ENCODE measurements around the gene GOLGA1.

DNA sequence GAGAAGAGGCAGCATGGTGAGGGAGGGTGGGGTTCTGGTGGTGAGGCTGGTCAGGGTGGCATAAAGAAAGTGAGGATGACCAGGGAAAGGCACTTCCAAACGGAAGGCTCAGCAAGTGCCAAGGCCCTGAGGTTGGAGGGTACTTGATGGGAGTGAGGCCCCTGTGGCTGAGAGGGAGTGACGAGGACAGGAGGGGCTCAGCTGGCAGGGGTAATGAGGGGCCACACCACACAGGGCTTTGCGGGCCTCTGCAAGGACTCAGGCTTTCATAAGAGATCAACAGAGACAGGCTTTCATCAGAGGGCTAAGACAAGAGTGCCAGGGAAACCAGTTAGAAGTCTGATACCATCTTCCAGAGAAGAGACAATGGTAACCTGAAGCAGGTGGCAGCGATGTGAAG lies 55.3 kb downstream of the GOLGA1 start:
- TF ChIP-seq, protein P1, sequence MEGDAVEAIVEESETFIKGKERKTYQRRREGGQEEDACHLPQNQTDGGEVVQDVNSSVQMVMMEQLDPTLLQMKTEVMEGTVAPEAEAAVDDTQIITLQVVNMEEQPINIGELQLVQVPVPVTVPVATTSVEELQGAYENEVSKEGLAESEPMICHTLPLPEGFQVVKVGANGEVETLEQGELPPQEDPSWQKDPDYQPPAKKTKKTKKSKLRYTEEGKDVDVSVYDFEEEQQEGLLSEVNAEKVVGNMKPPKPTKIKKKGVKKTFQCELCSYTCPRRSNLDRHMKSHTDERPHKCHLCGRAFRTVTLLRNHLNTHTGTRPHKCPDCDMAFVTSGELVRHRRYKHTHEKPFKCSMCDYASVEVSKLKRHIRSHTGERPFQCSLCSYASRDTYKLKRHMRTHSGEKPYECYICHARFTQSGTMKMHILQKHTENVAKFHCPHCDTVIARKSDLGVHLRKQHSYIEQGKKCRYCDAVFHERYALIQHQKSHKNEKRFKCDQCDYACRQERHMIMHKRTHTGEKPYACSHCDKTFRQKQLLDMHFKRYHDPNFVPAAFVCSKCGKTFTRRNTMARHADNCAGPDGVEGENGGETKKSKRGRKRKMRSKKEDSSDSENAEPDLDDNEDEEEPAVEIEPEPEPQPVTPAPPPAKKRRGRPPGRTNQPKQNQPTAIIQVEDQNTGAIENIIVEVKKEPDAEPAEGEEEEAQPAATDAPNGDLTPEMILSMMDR (optimal IDR thresholded peaks at IDR 0.05 in 1 of 3, IDR thresholded peaks at IDR 0.05 in 1 of 3, conservative IDR thresholded peaks at IDR 0.05 in 1 of 3; ENCODE audit: extremely low read depth in 1 of 3, insufficient read depth in 2 of 3, low read length in 3 of 3), result no peak
- no peak for TF ChIP-seq EZH2 (IDR thresholded peaks at IDR 0.05; ENCODE audit: low read length)
